ENCODE measurements around the gene MBOAT2.

Gene MBOAT2

DNA sequence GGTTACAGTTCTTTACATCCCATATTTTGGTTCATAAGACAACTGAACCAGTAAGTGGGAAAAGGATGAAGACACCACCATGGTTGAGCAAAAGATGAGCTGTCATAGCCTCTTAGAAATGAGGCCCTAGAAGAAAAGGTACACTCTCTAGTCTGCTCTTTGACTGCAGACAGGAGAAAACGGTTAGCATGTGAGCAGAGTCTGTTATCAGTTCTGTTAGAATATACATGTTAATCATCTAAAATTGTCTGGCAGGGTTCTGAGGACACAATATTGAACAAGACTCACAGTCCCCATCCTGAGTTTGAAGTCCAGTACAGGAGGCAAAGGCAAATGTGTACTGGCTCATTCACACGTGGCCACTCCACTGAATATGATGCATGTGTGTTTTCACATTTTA lies 78.1 kb downstream of the MBOAT2 start:
- H3K79me2 ChIP-seq (ENCODE audit: insufficient read depth, low read length) = no peaks in the 10 kb centered on the region

GRCh38 chr2:8923183-8923582 lies 80.3 kb downstream of the MBOAT2 start:
- no peaks in the 10 kb centered on the region for H3K9me3 ChIP-seq (ENCODE audit: insufficient read depth, low read length)
- no peaks in the 10 kb centered on the region for H3K36me3 ChIP-seq (ENCODE audit: low read length)
- H3K27ac ChIP-seq (ENCODE audit: low read depth, low read length) = no peak overlapping the region
- no peak overlapping the region for H3K4me3 ChIP-seq (ENCODE audit: insufficient read depth, low read length, poor library complexity, severe bottlenecking)
- no peaks in the 10 kb centered on the region for H3K27me3 ChIP-seq (ENCODE audit: low read length)
- no peak for TF ChIP-seq EZH2phosphoT487 (conservative IDR thresholded peaks at IDR 0.05; ENCODE audit: low read length)
- TF ChIP-seq, protein P1, sequence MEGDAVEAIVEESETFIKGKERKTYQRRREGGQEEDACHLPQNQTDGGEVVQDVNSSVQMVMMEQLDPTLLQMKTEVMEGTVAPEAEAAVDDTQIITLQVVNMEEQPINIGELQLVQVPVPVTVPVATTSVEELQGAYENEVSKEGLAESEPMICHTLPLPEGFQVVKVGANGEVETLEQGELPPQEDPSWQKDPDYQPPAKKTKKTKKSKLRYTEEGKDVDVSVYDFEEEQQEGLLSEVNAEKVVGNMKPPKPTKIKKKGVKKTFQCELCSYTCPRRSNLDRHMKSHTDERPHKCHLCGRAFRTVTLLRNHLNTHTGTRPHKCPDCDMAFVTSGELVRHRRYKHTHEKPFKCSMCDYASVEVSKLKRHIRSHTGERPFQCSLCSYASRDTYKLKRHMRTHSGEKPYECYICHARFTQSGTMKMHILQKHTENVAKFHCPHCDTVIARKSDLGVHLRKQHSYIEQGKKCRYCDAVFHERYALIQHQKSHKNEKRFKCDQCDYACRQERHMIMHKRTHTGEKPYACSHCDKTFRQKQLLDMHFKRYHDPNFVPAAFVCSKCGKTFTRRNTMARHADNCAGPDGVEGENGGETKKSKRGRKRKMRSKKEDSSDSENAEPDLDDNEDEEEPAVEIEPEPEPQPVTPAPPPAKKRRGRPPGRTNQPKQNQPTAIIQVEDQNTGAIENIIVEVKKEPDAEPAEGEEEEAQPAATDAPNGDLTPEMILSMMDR (IDR thresholded peaks at IDR 0.05; ENCODE audit: insufficient read depth, low read length, poor library complexity, severe bottlenecking) = no peak
- H3K4me2 ChIP-seq (ENCODE audit: low read depth, low read length, poor library complexity, severe bottlenecking) = no peak overlapping the region
- H3K9me2 ChIP-seq (replicated peaks; ENCODE audit: insufficient read depth, low read length) = no peaks in the 10 kb centered on the region
- no peaks in the 10 kb centered on the region for H3F3A ChIP-seq (ENCODE audit: insufficient read depth)
- H3K79me2 ChIP-seq (ENCODE audit: insufficient read depth, low read length) = no peaks in the 10 kb centered on the region
- no peaks in the 10 kb centered on the region for H4K20me1 ChIP-seq (ENCODE audit: low read depth, low read length)
- H2AFZ ChIP-seq (ENCODE audit: low read depth, low read length, severe bottlenecking) = no peak overlapping the region
- H3K9ac ChIP-seq (ENCODE audit: low read length) = no peak overlapping the region

More for the DNA sequence above, 78.1 kb downstream of the MBOAT2 start:
- Histone ChIP-seq H3K9me3 (ENCODE audit: insufficient read depth, low read length) (no peaks in the 10 kb centered on the region), H3K27me3 (ENCODE audit: low read length) (no peaks in the 10 kb centered on the region), H2AFZ (ENCODE audit: low read depth, low read length, severe bottlenecking) (no peak overlapping the region), H3K9ac (ENCODE audit: low read length) (no peak overlapping the region), H4K20me1 (ENCODE audit: low read depth, low read length) (no peaks in the 10 kb centered on the region), H3K9me2 (replicated peaks; ENCODE audit: insufficient read depth, low read length) (no peaks in the 10 kb centered on the region), H3K4me3 (ENCODE audit: insufficient read depth, low read length, poor library complexity, severe bottlenecking) (no peak overlapping the region), H3F3A (ENCODE audit: insufficient read depth) (no peaks in the 10 kb centered on the region), H3K27ac (ENCODE audit: low read depth, low read length) (no peak overlapping the region), H3K36me3 (ENCODE audit: low read length) (no peaks in the 10 kb centered on the region), H3K4me2 (ENCODE audit: low read depth, low read length, poor library complexity, severe bottlenecking) (no peak overlapping the region)
- TF ChIP-seq EZH2phosphoT487 (conservative IDR thresholded peaks at IDR 0.05; ENCODE audit: low read length) = no peak
- TF ChIP-seq, protein P1 (IDR thresholded peaks at IDR 0.05; ENCODE audit: insufficient read depth, low read length, poor library complexity, severe bottlenecking) = no peak

DNA sequence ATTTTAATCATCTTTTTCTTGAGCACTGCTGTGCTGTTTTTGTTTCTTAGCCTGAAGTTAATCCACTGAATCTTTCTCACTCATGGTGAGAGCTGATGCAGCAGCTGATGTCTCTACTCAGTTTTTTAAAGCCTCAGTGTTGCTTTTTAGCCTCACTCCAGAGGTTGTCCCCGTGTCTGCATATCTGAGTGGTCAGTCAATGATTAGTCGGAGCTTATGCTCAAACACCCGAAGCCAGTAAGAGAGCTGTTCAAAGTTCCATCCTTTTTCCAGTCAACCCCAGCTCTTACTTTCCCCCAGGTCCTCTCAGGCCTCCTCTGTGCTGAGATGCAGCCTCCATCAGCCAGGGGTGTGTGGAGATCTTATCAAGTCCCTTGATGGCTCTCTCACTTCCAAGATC lies 81.1 kb downstream of the MBOAT2 start:
- Histone ChIP-seq H3F3A (ENCODE audit: insufficient read depth) (no peaks in the 10 kb centered on the region), H3K36me3 (ENCODE audit: low read length) (no peaks in the 10 kb centered on the region), H3K9ac (ENCODE audit: low read length) (no peak overlapping the region), H3K9me3 (ENCODE audit: insufficient read depth, low read length) (no peaks in the 10 kb centered on the region), H3K27ac (ENCODE audit: low read depth, low read length) (no peak overlapping the region), H3K79me2 (ENCODE audit: insufficient read depth, low read length) (no peaks in the 10 kb centered on the region), H4K20me1 (ENCODE audit: low read depth, low read length) (no peaks in the 10 kb centered on the region), H3K9me2 (replicated peaks; ENCODE audit: insufficient read depth, low read length) (no peaks in the 10 kb centered on the region), H2AFZ (ENCODE audit: low read depth, low read length, severe bottlenecking) (no peak overlapping the region), H3K4me3 (ENCODE audit: insufficient read depth, low read length, poor library complexity, severe bottlenecking) (no peak overlapping the region), H3K27me3 (ENCODE audit: low read length) (no peaks in the 10 kb centered on the region), H3K4me2 (ENCODE audit: low read depth, low read length, poor library complexity, severe bottlenecking) (no peak overlapping the region)
- TF ChIP-seq, protein P1 (IDR thresholded peaks at IDR 0.05; ENCODE audit: insufficient read depth, low read length, poor library complexity, severe bottlenecking) = no peak
- no peak for TF ChIP-seq EZH2phosphoT487 (conservative IDR thresholded peaks at IDR 0.05; ENCODE audit: low read length)

Measured in SU-DHL-6 (cell line).